ENCODE results near the gene GTF2B. TPM values are rescaled to one million over a fixed set of nuclear protein-coding genes. Genes with fewer than 3 reads are reported as not detected.

The GTF2B gene
- total and polyA plus RNA-seq, 2 donors (not counting 1 experiment from before 2014, with no cell fraction given) = 29.2 to 32.0 TPM

- no peaks in the 10 kb centered on the region for H3K27me3 Mint-ChIP-seq
- no peaks in the 10 kb centered on the region for H3K4me1 Mint-ChIP-seq
- intact Hi-C loops (cut with micrococcal nuclease) = no loop called here
- no peak overlapping the region for H3K27ac Mint-ChIP-seq
- H3K27me3 ChIP-seq (replicated peaks in 1 of 4; ENCODE audit: control extremely low read depth in 1 of 4, control insufficient read depth in 3 of 4, insufficient read depth in 4 of 4, low read length in 3 of 4) = no peaks in the 10 kb centered on the region
- no peak overlapping the region for H3K4me3 ChIP-seq (ENCODE audit: control extremely low read depth in 1 of 5, extremely low read depth in 1 of 5, insufficient read depth in 1 of 5, low read depth in 2 of 5, low read length in 4 of 5)
- no peaks in the 10 kb centered on the region for H4K20me1 ChIP-seq (ENCODE audit: control insufficient read depth, insufficient read depth, low read length, poor library complexity, severe bottlenecking)
- ATAC-seq (ENCODE audit: low read depth) (no peak), DNase-seq (no peak)
- H3K36me3 ChIP-seq (replicated peaks in 1 of 2; ENCODE audit: control extremely low read depth in 1 of 2, control insufficient read depth in 1 of 2, extremely low read depth in 1 of 2, insufficient read depth in 2 of 2, low read length in 1 of 2) = no peaks in the 10 kb centered on the region
- WGBS (ENCODE audit: insufficient coverage) = no CpG with 5 or more reads among the region's 9 CpGs
- no peak overlapping the region for H2AFZ ChIP-seq (ENCODE audit: insufficient read depth, low read depth, low read length, poor library complexity, severe bottlenecking)
- peaks cover 3% of the 10 kb centered on the region for H3K9me3 Mint-ChIP-seq (ENCODE audit: insufficient read depth)
- no peak for TF ChIP-seq CTCF (IDR thresholded peaks at IDR 0.05)
- no peak for TF ChIP-seq EZH2 (IDR thresholded peaks at IDR 0.05; ENCODE audit: borderline replicate concordance, insufficient read depth, low read depth, low read length, poor library complexity, severe bottlenecking)
- ChIA-PET CTCF (no interaction called here), POLR2A (no interaction called here)
- H3K4me2 ChIP-seq (replicated peaks; ENCODE audit: low read depth, low read length, poor library complexity, severe bottlenecking) = no peak overlapping the region
- no peaks in the 10 kb centered on the region for H3K79me2 ChIP-seq (ENCODE audit: control insufficient read depth, insufficient read depth, low read length)
- no peaks in the 10 kb centered on the region for H3K9me3 ChIP-seq (ENCODE audit: control extremely low read depth in 1 of 3, control insufficient read depth in 2 of 3, insufficient read depth in 1 of 3, low read length in 2 of 3)
- H3K4me1 ChIP-seq (ENCODE audit: control insufficient read depth in 2 of 2, insufficient read depth in 2 of 2, low read length in 2 of 2) = no peaks in the 10 kb centered on the region
- H3K27ac ChIP-seq (ENCODE audit: low read length in 2 of 2) = no peak overlapping the region
- H3K9ac ChIP-seq (ENCODE audit: low read length) = no peak overlapping the region
- H3K4me3 Mint-ChIP-seq = no peak overlapping the region
These were observed 19.8 kb upstream of the GTF2B start for GRCh38 chr1:88911161-88911560.

DNA sequence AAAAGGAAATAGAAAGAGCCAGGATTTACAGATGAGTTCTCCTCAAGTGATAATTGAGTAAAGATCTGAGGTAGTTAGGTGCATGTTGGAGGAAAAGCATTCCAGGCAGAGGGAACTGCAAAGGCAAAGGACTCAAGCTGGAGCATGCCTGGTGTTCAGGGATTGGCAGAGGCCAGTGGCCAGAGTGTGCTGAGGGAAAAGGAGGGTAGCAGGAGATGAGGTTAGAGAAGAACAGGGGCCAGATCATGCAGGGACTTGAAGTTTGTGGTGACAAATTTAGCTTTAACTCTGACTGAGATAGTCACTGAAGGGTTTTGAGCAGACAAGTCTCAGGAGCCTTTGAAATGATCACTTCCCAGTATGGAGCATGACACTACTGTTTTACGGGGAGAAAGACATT is 19.0 kb upstream of the GTF2B start:
- Histone ChIP-seq H3K27ac (ENCODE audit: low read length in 2 of 2) (no peak overlapping the region), H3K36me3 (replicated peaks in 1 of 2; ENCODE audit: control extremely low read depth in 1 of 2, control insufficient read depth in 1 of 2, extremely low read depth in 1 of 2, insufficient read depth in 2 of 2, low read length in 1 of 2) (no peaks in the 10 kb centered on the region), H4K20me1 (ENCODE audit: control insufficient read depth, insufficient read depth, low read length, poor library complexity, severe bottlenecking) (no peaks in the 10 kb centered on the region), H3K4me3 (ENCODE audit: control extremely low read depth in 1 of 5, extremely low read depth in 1 of 5, insufficient read depth in 1 of 5, low read depth in 2 of 5, low read length in 4 of 5) (no peak overlapping the region), H3K9me3 (ENCODE audit: control extremely low read depth in 1 of 3, control insufficient read depth in 2 of 3, insufficient read depth in 1 of 3, low read length in 2 of 3) (no peaks in the 10 kb centered on the region), H3K9ac (ENCODE audit: low read length) (no peak overlapping the region), H3K4me1 (ENCODE audit: control insufficient read depth in 2 of 2, insufficient read depth in 2 of 2, low read length in 2 of 2) (no peaks in the 10 kb centered on the region), H2AFZ (ENCODE audit: insufficient read depth, low read depth, low read length, poor library complexity, severe bottlenecking) (no peak overlapping the region), H3K79me2 (ENCODE audit: control insufficient read depth, insufficient read depth, low read length) (no peaks in the 10 kb centered on the region), H3K4me2 (replicated peaks; ENCODE audit: low read depth, low read length, poor library complexity, severe bottlenecking) (no peak overlapping the region), H3K27me3 (replicated peaks in 1 of 4; ENCODE audit: control extremely low read depth in 1 of 4, control insufficient read depth in 3 of 4, insufficient read depth in 4 of 4, low read length in 3 of 4) (no peaks in the 10 kb centered on the region)
- no CpG with 5 or more reads among the region's 1 CpG for WGBS (ENCODE audit: insufficient coverage)
- no peak overlapping the region for H3K4me3 Mint-ChIP-seq
- intact Hi-C loops (cut with micrococcal nuclease) = no loop called here
- H3K4me1 Mint-ChIP-seq = no peaks in the 10 kb centered on the region
- peaks cover 2% of the 10 kb centered on the region for H3K9me3 Mint-ChIP-seq (ENCODE audit: insufficient read depth)
- DNase-seq (no peak), ATAC-seq (ENCODE audit: low read depth) (no peak)
- no peak overlapping the region for H3K27ac Mint-ChIP-seq
- no peaks in the 10 kb centered on the region for H3K27me3 Mint-ChIP-seq
- ChIA-PET POLR2A (no interaction called here), CTCF (interaction anchor here (0.6 kb wide), 1 partner anchor 228 kb away, joined by 3 read pairs; no protein-coding TSS in a partner anchor)
- TF ChIP-seq EZH2 (IDR thresholded peaks at IDR 0.05; ENCODE audit: borderline replicate concordance, insufficient read depth, low read depth, low read length, poor library complexity, severe bottlenecking) = no peak
- TF ChIP-seq CTCF (IDR thresholded peaks at IDR 0.05) = no peak
